ENCODE data around the gene ANKRD13B.

GRCh38 chr17:29610395-29610794 is 17.5 kb downstream of the ANKRD13B start:
- TF ChIP-seq EGR1 (IDR thresholded peaks at IDR 0.05), result no peak
- TF ChIP-seq ZBTB7A (IDR thresholded peaks at IDR 0.05; ENCODE audit: low read depth), result no peak

Data from Ishikawa (cell line).